GM19455 (cell line): ENCODE results near the gene CROCC2.

ENCODE experiments used
- ATAC-seq: cut with Tn5 transposase; IDR thresholded peaks from one replicate; pipeline ENCODE4 v1.9.1; 2021; ENCODE audit not compliant: unreplicated experiment

The CROCC2 gene

GRCh38 chr2:241008711-241009121, 102.6 kb downstream of the CROCC2 start:
- ATAC-seq = no peak

GRCh38 chr2:241009191-241009590, 103.1 kb downstream of the CROCC2 start:
- ATAC-seq = no peak

DNA sequence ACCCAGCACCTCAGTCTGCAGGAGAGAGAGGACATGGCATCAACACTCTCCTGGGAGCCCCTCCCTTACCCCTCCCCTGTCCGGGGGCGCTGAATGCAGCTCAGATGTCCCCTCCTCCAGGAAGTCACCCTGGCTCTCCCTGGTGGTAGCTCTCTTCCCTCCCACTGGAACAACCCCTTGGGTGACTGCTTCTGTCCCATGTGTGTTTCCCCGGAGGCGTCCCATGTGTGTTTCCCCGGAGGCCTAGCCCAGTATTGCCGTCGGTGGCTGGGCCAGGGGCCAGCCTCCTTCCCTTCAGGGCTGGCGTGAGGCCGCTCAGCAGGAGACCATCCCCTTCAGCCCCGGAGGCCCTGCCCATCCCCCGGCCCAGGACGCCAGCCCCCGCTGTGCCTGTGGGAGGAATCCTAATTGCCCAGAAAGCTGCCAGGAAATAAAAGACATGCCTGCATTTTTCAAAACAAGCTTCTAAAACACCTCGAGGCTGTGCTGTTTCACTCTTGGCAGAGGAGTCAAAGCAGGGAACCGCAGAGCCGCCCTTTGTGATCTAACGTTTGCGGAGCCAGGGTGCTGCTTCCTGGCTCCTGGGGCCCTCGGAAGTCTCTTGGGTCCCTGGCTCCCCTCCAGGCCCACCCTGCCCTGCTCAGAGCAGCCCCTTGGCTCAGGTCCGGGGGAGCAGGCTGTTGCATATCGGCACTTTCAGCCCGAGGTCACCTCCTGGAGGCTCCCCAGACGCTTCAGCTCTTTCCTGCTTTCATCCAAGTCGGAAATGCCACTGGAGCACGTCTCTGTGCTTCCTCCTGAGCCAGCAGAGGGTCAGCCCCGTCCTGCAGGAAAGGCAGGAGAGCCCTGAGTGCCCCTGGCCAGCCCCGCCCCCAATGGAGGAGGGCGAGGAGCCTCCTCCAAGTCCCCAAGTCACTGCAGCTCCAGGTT, 103.7 kb downstream of the CROCC2 start:
- no peak for ATAC-seq

- ATAC-seq = no peak
Measured at GRCh38 chr2:241010531-241011295, 104.6 kb downstream of the CROCC2 start.

DNA sequence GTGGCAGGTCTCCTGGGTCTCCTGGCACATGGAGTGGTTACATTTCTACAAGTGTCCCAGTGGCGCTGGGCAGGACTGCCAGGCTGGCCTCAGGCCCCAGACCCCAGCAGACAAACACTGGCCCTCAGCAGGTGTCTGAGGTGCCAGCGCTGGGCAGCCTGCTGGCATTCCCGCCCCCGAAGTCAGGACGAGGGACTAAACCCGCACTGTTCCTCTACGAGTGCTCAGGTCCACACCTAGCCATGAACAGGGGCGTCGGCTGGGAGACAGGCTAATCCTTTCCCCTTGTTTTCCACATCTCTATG, 105.1 kb downstream of the CROCC2 start:
- no peak for ATAC-seq

GRCh38 chr2:241011751-241012510, 105.8 kb downstream of the CROCC2 start:
- ATAC-seq = no peak

GRCh38 chr2:241014224-241014623, 108.1 kb downstream of the CROCC2 start:
- ATAC-seq = no peak

GRCh38 chr2:241014764-241015163, 108.6 kb downstream of the CROCC2 start:
- no peak for ATAC-seq

DNA sequence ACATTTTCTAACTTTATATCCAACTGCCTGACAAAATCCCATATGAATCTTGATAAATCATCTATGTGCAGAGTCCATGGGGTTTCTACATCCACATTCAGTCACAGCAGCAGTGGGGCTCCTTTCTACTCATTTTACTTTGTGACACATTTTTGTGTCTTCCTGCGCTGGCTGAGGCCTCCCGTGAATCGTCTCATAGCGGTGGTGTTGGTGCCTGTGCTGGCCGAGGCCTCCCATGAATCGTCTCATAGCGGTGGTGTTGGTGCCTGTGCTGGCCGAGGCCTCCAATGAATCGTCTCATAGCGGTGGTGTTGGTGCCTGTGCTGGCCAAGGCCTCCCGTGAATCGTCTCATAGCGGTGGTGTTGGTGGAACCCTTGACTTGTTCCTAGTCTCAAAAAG, 109.3 kb downstream of the CROCC2 start:
- no peak for ATAC-seq

DNA sequence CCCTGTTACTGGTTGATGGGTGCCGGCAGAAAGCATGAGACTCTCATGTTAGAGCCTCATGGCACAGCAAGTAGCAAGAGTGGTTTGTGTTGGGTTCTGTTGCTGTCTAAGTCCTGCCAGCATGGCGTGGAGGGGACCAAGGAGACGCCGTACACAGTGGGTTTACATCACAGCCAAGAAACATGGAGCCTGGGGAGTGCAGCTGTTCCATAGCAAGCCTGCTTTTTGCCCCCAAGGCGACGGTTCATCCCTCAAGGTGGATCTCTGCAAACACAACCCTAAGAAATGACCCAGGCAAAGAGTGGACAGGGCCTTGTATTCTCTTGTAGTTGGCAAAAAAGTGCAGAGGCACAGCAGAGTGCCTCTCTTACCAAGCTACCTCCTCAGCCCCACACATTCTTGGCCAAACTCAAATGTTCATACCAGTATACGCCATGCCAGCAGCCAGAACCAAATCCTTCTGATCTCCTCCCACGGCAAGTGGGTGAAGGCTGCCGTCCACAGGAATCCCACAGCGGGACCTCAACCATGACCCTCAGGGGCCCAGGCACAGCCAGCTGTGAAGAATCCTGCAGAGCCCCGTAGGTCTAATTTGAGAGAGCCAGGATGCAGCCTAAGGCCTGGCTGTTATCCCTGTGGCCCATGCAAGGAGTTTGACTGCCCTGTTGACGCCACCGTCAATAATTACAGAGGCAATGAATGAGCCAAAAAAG, 111.2 kb downstream of the CROCC2 start:
- no peak for ATAC-seq

GRCh38 chr2:241018051-241018891, 112.1 kb downstream of the CROCC2 start:
- no peak for ATAC-seq

DNA sequence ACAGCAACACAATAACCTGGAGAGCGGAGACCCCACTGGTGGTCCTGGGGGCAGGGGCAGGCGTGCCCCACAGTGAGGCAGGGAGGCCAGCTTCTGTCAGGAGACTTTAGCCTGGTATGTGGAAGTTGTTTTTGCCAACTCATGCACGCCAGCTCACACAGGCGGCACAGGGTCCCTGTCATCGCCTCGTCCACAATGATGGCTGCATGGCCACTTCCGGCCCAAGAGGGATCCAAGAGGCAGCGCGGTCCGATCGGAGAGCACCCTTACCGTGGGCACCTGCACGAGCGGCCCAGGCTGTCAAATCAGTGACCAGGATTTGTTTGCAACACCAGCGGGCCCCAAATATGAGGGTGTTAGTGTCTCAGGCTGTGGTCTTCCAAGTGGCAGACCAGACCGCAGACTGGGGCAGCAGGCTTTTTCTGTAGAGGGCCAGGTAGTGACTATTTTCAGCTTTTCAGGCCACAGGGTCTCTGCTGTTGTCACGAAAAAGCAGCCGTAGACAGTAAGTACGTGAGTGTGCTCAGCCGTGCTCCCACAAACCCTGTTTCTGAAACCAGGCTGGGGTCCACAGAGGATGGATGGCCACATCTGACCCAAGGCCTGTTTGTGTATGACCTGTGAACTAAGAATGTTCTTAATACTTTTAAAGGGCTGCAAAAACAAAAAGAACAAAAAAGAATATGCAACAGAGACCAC, 113.5 kb downstream of the CROCC2 start:
- no peak for ATAC-seq

- no peak for ATAC-seq
Measured at GRCh38 chr2:241020201-241020600, 114.1 kb downstream of the CROCC2 start.

DNA sequence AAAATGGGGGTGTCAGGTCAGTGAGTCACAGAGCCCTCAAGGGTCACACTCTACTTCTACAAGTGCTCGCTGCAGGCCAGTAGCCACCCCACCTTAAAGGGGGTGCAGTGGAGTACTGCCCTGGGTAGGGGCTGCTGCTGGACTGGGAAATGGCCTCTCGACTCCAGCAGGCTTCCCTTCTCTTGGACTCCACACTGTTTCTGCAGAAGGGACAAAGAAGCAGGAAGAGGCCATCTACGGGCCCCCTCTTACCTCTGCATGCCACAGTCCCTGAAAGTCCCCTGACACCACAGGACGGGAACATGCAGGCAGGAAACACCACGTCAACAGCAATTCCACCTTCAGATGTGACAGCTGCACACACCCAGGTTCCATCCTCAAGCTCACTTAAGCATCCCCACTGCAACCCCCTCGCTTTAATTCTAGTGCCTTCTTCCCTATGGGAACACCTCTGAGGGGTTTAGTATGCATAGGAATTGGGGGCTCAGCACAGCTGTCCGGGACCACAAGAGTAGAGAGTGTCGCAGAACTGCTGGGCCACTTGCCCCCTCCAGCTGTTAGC, 114.6 kb downstream of the CROCC2 start:
- ATAC-seq = no peak

- ATAC-seq = no peak
Measured at GRCh38 chr2:241025639-241026038, 119.5 kb downstream of the CROCC2 start.

DNA sequence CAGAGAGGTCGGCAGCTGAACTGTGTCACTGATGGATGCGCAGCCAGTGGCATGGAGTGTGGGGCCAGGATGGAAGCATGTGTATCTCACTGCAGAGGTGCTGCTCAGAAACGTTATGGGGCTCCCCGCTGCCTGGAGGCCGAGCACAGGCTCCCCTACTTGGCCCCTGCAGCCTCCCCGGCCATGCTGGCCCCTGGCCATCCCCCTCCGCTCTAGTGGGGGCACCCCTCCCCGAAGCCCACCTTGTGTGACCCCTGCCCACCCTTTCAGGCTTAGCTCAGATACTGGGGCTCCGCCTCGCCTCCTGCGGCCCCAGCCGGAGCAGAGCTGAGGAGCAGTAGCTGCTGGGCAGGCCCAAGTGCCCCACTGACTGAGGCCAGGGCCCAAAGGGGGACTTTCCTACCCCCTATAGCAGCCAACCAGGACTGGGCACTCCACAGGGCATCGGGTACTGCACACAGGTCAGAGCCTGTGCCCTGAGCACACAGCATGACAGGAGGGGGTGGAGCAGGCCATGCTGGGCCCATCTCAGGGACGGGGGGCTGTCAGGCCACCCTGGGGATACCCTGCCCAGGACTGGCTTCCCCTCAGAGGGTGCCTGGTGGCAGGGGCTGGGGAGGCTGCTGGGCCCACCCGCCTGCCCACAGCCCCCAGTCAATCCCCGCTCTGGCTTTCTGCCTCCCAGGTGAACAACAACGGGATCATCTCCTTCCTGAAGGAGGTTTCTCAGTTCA, 123.6 kb downstream of the CROCC2 start:
- no peak for ATAC-seq

DNA sequence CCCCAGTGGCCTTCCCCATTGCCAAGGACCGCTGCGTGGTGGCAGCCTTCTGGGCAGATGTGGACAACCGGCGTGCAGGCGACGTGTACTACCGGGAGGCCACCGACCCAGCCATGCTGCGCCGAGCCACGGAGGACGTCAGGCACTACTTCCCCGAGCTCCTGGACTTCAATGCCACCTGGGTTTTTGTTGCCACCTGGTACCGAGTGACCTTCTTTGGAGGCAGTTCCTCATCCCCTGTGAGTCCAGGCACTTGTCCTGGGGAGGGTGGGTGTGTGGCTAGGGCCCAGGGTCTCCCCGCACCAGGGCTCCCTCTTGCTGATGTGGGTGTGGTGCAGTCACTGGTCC, 124.2 kb downstream of the CROCC2 start:
- no peak for ATAC-seq

DNA sequence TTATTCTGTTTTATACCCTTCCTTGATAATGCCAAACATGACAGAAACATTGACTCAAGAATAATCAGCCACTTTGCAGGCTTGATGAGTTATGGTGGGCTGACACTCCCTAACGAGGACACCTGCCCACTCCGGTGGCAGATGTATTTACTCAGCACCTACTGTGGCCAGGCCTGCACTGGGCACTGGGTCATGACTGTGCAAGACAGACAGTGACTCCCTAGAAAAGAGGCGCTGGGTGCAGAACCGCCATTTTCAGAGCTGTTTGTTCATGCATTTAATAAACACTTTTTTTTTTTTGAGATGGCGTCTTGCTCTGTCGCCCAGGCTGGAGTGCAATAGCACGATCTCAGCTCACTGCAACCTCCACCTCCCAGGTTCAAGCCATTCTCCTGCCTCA, 124.7 kb downstream of the CROCC2 start:
- no peak for ATAC-seq
